Vein endothelial cell (primary cell): Measurements from ENCODE around the gene CAMLG. TPM values are rescaled to one million over a fixed set of nuclear protein-coding genes. Genes with fewer than 3 reads are reported as not detected.

Experiments
- small RNA-seq: library from RNA; depleted of rRNA; stranded (forward); fragments of <200 nt; gene quantifications from one replicate; pipeline ENCODE3, GENCODE V24; 2012
- total RNA-seq: library from RNA; depleted of rRNA; stranded (reverse); fragments of >200 nt; gene quantifications from 2 replicates; pipeline ENCODE4 v1.2.3, GENCODE V29; 2012

CAMLG gene
- 30.9 and 37.6 TPM in 2 replicates for total RNA-seq

DNA sequence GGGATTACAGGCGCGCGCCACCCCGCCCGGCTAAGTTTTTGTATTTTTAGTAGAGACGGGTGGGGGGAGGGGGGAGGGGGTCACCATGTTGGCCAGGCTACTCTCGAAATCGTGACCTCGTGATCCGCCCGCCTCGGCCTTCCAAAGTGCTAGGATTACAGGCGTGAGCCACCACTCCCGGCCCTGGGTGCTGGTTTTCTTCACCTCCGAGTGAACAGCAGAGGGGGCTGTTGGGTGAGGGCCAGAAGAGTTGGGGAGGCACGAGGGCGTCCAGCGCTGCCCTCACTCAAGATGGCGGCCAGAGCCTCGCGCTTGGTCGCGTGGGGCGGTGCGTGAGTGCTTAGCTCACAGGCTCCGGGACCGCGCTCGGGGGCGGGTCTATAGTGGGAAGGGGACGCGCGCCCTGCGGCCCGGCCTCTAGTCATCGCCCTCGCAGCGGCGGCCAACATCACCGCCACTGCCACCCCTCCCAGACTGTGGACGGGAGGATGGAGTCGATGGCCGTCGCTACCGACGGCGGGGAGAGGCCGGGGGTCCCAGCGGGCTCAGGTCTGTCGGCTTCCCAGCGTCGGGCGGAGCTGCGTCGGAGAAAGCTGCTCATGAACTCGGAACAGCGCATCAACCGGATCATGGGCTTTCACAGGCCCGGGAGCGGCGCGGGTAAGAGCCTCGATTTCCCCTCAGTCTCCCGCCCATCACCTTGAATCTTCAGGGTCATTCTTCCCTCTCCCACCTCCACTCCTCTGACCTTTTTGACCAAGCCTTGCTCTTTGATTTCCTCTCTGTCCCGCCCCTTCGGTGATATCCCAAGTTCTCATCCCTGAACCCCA, at the start of gene CAMLG:
Gene CAMLG (plus strand): TSS at position 416 of the 830 bp plus-strand sequence. CDS start 73 bp downstream, at position 489.

DNA sequence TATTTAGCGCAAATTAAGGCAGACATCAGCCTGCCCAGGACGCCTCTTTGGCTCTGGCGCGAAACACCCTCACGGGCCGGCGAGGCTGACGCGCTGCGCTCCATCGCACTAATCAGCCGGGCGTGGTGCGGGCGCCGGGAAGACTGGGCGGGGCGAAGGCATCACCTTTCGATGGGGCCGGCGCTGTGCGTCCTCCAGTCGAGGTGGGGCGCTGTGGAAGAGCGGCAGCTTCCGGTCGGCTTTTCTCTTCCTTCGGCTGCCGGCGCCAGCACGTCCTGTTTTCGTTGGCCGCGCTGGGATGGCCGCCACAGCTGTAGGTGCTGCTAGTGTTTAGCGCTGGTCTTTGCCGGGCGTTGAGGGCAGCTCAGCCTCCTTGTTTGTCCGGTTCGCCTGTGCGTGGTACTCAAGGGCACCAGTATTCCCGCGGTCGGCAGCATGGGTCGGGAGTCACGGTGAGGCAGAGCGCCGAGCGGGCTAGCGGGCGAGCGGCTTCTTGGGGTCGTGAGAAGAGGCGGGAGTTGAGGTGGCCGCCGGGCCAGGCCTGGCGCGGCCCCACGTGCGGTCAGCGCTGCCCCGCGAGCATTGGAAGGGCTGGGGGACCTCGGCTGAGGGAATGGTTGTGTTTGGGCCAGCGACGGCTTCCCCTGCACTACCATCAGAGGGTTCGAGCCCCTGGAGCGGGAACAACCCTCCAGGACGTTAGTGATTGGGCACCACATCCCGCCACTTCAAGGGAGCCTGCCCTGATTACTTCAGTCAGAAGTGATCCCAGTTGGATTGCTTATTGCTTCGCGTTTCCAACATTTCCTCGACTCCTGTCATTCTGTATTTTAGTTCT, 20.4 kb downstream of the CAMLG start, which contains the start of gene DDX46:
Gene DDX46 (plus strand): TSS at position 276 of the 838 bp plus-strand sequence. CDS start 160 bp downstream, at position 436.

Small RNAs within 50 kb of the gene (small RNA-seq; reads per million reads assigned to genes)
- gene RNU6-1164P (not detected), gene RNU6-757P (not detected)

Other genes starting within 250 kb of the CAMLG start
- gene JADE2, start 212.9 kb upstream of the CAMLG start, total RNA-seq: 26.1 and 31.4 TPM in 2 replicates
- gene SAR1B, start 105.7 kb upstream of the CAMLG start, total RNA-seq: 26.5 and 44.7 TPM in 2 replicates
- 29.1 and 34.7 TPM in 2 replicates for gene SEC24A, start 89.8 kb upstream of the CAMLG start, total RNA-seq
- gene DDX46, start 20.2 kb downstream of the CAMLG start, total RNA-seq: 29.1 and 31.3 TPM in 2 replicates
- 74.5 and 82.0 TPM in 2 replicates for gene C5orf24, start 107.4 kb downstream of the CAMLG start, total RNA-seq
- gene TXNDC15, start 135.8 kb downstream of the CAMLG start, total RNA-seq: 58.5 and 70.6 TPM in 2 replicates
- gene PCBD2, start 166.6 kb downstream of the CAMLG start, total RNA-seq: 4.9 and 6.4 TPM in 2 replicates
- under 0.01 TPM in 1 of 2 replicates, not detected in the other for gene CATSPER3, start 229.4 kb downstream of the CAMLG start, total RNA-seq